GM21825 (cell line): ENCODE data around the gene CDK2.

Source experiments
- ATAC-seq: cut with Tn5 transposase; IDR thresholded peaks from one replicate; pipeline ENCODE4 v1.9.1; 2021; ENCODE audit warnings: mild to moderate bottlenecking, moderate library complexity; ENCODE audit not compliant: unreplicated experiment

The CDK2 gene

DNA sequence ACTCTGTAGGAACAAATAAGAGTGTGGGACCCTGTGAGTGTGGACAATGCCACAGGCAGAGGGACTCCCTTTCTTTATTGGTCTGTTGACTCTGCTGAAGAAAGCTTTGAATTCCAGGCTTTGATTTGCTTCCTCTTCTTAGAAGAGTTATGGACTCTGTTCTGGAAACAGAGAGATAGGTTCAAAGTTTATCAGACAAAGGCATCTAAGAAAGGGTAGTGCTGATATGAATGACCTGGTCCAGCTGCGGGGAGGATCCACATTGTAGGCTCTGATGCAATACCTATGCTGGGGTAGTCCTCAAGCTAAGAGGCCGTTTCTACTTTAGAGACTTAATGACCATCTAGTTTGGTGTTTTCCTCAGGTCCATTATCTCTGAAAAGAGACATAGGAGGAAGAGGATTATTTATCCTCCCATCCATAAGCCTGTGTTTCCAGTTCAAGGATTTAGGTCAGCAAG lies 43.5 kb downstream of the CDK2 start:
- no peak for ATAC-seq

- ATAC-seq, result no peak
Observed at GRCh38 chr12:56011509-56012090, 45.0 kb downstream of the CDK2 start.

- ATAC-seq, result no peak
Observed at GRCh38 chr12:56013482-56013881, 46.9 kb downstream of the CDK2 start.

DNA sequence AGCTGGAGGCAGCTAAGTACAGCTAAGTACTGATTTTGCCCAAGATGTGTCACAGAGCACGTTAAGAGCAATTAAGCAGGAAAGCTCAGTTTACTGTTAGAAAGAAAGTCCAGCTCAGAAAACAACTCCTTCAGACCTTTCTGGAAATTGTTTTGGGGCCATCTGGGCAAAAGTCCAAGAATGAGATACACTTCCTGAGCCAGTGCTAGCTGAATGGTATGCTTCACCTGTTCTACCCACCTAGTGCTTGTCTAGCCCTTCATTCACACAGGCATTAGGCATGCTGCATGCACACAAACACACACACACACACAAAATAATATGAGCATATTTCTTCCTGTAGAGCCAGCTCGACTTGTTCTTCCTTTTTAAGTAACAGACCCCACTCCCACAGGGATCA lies 47.6 kb downstream of the CDK2 start:
- ATAC-seq, result no peak

- ATAC-seq, result no peak
Observed at GRCh38 chr12:56017181-56017580, 50.6 kb downstream of the CDK2 start.

DNA sequence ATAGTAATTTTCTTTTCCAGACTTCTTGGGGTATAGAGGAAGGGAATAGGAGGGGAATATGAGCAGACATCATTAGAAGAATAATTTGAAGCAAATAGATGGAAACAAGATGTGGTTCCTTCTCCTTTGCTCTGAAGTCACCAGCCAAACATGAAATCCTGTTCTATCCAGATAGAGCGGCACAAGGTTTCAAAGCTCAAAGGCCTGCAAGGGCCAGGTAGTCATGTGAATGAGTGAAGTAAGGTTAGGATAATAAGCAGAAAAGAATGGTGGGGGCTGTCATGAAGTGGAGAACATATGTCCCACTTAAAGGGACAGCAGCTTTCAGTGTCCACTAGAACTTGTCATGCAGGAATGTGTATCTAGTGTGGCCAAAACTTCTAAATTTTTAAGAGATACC lies 51.7 kb downstream of the CDK2 start:
- no peak for ATAC-seq

DNA sequence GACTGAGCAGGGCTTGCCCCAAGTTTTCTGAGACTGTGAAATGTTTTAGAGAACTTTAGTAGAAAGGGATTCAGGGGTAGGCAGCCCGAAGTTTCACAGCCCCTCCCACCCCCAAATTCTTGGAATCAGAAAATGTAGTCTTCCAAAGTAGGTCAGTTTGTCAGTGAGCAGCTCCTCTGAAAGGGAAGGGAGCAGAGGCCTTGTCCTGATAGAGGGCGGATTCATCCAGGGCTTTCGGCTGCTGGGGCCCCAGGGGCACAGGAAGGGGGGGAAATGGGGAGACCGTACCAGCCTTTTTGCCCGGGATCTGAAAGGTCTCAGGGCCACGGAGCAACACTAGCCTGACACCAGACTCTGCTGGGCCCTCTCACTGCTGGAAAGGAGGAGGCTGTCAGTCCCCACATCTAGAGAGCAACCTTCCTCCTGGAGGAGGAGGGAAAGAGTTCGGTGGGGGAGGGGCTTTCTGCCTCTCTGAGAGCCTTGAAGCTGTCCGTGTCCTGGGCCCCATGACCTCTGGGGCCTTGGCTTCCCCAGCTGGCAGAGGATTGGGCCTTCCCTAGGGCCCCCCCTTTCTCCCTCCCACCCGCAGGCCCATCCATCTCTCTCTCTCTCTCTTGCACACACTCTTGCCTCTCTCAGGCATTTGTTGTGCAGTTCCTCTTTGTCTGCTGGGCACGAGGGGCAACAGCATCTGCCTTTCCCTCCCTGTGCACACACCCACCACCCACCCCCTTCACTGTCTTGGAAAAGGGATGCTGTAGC lies 54.0 kb downstream of the CDK2 start, which contains the start of gene IKZF4:
TSS of gene IKZF4 (plus strand) at position 621 of the 762 bp plus-strand sequence. CDS start 451 bp downstream, outside the sequence.
- ATAC-seq, result no peak

DNA sequence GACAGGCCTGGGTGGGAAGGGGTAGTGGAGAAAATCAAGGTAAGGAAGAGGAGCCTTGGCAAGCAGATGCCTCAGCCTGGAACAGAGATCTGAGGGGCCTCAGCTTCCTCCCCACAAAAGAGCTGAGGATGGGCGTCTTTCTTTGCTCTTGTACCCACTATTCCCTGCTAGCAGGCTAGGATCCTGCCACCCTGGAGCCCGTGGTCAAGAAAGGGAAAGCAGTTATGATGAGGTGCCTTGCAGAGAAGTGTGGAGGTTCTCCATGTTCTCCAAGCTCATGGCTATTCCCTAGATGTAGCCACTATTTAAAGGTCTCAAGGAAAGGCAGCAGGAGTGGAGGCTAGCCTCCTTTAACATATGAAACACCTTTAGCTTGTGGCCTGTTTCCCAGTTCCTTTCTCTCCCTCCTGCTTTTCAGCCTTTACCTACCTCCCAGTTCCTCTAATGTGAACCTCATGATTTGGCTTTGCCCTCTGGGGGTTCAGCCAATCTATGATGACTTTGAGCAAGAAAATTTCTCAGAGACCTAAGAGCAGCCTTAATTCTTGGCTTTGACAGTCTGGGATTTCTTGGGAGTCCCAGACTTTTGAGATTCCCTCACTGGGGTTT lies 55.4 kb downstream of the CDK2 start:
- ATAC-seq, result no peak
